Pancreas (tissue), 10 donors: ENCODE results near the gene FUT2. TPM values are rescaled to one million over a fixed set of nuclear protein-coding genes. Genes with fewer than 3 reads are reported as not detected.
A peak's percentile ranks its signal among the peaks of the same experiment; 100 is the strongest.

Experiments
- ATAC-seq, 4 donors: fragments of 200-7000 bp; cut with Tn5 transposase; one replicate each; pipeline versions ENCODE4 v1.8.0 to v1.9.1; 2020; ENCODE audit warnings: mild to moderate bottlenecking in 4 of 4, moderate library complexity in 4 of 4
- DNase-seq, 6 donors: peaks; one replicate each; pipeline ENCODE4 v3.0.0-alpha.2; 2020
- FAIRE-seq: peaks from 2 replicates; lab custom pipeline; 2012; peaks lifted over from hg19 to GRCh38; lab: Jason Lieb, UNC
- H3K27ac ChIP-seq, 4 donors: fragments of 200-600 bp; sonication (generic); 1 replicate in 3 of 4; 2 replicates in 1 of 4; pipeline versions ENCODE4 v1.5.0 to v1.8.0; 2020
- H3K27me3 ChIP-seq, 4 donors: fragments of 200-600 bp; one replicate each; pipeline ENCODE4 v1.8.0; 2021
- H3K36me3 ChIP-seq, 3 donors: fragments of 200-600 bp; sonication (generic) in 1 of 3; one replicate each; pipeline versions ENCODE4 v1.5.0 to v1.8.0; 2020 to 2021
- H3K4me1 ChIP-seq, 3 donors: fragments of 200-600 bp; one replicate each; pipeline ENCODE4 v1.8.0; 2021
- H3K4me3 ChIP-seq, 4 donors: fragments of 200-600 bp; sonication (generic) in 2 of 4; one replicate each; pipeline versions ENCODE4 v1.5.0 to v1.8.0; 2020 to 2021
- H3K9me3 ChIP-seq, 4 donors: fragments of 200-600 bp; one replicate each; pipeline ENCODE4 v1.8.0; 2021
- CTCF ChIP-seq, 4 donors: fragments of 200-600 bp; sonication (generic) in 3 of 4; IDR thresholded peaks; one replicate each; pipeline versions ENCODE4 v1.5.0 to v1.8.0; 2021; ENCODE audit warnings: antibody characterized with exemption in 4 of 4
- WGBS, 2 donors: extraction: QIAGEN DNeasy Blood & Tissue Kit; methylation state at CpG; one replicate each; pipeline ENCODE4 v1.1.7; 2013; 5-methylcytosine and 5-hydroxymethylcytosine counted together
- intact Hi-C, 3 donors: fragments of 100-400 bp; cut with DNase I; formaldehyde crosslinking; loops; one replicate each; pipeline versions ENCODE4 v1.11.1 to v1.14.2; 2022
- polyA plus RNA-seq, 2 donors: library from polyadenylated mRNA; stranded (reverse); fragments of 200-250 nt; gene quantifications; one replicate each; pipeline ENCODE4 v1.2.3, GENCODE V29; 2013
- total RNA-seq, 6 donors: library from RNA; stranded (reverse); fragmentation: NEBNext Ultra II Directional in 4 of 6; extraction: Animal tissue kit (Norgen Biotek cat#: 25700) in 4 of 6; gene quantifications; one replicate each; pipeline versions ENCODE4 v1.2.1 to v1.2.4, GENCODE V29; 2021 to 2023
- donor health status: healthy with polysubstance abuse.
- donor health status: DM: no; HTN: no; CAD: no; lungs with moderate emphysema.
- donor health status: DM: no; HTN: no; CAD: no.
- donor health status: control.
- donor health status: control.
- donor health status: Bipolar disorder and iron deficiency.
- donor health status: DM: yes; HTN: yes; CAD: no.
- donor health status: DM: no; HTN: no; CAD: no.
- donor health status: DM: no; HTN: no; CAD: no.
- donor health status: DM: yes; HTN: yes; CAD: no.

The FUT2 gene
- total and polyA plus RNA-seq, 8 donors: 3.7 to 14.5 (median 6.6) TPM

DNA sequence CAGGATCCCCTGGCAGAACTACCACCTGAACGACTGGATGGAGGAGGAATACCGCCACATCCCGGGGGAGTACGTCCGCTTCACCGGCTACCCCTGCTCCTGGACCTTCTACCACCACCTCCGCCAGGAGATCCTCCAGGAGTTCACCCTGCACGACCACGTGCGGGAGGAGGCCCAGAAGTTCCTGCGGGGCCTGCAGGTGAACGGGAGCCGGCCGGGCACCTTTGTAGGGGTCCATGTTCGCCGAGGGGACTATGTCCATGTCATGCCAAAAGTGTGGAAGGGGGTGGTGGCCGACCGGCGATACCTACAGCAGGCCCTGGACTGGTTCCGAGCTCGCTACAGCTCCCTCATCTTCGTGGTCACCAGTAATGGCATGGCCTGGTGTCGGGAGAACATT, 7.5 kb downstream of the FUT2 start:
- Histone ChIP-seq H3K9me3 (no peaks in the 10 kb centered on the region), H3K4me3 (no peak overlapping the region), H3K27ac (no peak overlapping the region), H3K27me3 (no peaks in the 10 kb centered on the region), H3K4me1 (no peaks in the 10 kb centered on the region), H3K36me3 (no peaks in the 10 kb centered on the region)
- TF ChIP-seq CTCF (IDR thresholded peaks at IDR 0.05): no peak
- intact Hi-C loops: no loop called here
- peak in 1 of 4 donors; percentile 17 for ATAC-seq
- FAIRE-seq: no peak
- 93 to 95% methylated on average over 23 of the region's 23 CpGs for WGBS, 2 donors
- no peak for DNase-seq

GRCh38 chr19:48705431-48705830, 9.7 kb downstream of the FUT2 start:
- 64 to 75% methylated on average over 2 of the region's 2 CpGs for WGBS, 2 donors
- FAIRE-seq (no peak), DNase-seq (no peak), ATAC-seq (no peak)
- TF ChIP-seq CTCF (IDR thresholded peaks at IDR 0.05): no peak
- Histone ChIP-seq H3K4me1 (no peaks in the 10 kb centered on the region), H3K4me3 (no peak overlapping the region), H3K27me3 (no peaks in the 10 kb centered on the region), H3K27ac (no peak overlapping the region), H3K36me3 (no peaks in the 10 kb centered on the region), H3K9me3 (no peaks in the 10 kb centered on the region)
- intact Hi-C loops: no loop called here

DNA sequence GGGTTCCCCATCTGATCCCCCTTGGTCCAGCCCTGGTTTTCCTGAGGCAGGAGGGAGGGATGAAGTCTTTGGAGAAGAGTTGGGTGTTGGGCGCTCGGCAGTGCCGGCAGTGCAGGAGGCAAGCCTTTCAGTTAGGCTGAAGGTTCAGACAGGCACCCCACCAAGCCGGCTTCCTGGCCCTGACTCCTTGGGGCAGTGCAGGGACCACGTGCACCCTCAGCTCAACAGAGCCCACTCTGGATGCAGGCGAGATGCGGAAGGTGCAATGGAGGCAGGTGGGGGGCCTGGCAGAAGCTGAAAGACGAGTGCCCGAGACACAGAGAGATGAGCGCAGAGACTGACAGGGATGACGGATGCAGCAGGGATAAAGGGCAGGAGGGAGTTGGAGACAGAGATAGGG, 12.7 kb downstream of the FUT2 start:
- 67 to 69% methylated on average over 11 of the region's 11 CpGs for WGBS, 2 donors
- intact Hi-C loops: no loop called here
- FAIRE-seq: no peak

DNA sequence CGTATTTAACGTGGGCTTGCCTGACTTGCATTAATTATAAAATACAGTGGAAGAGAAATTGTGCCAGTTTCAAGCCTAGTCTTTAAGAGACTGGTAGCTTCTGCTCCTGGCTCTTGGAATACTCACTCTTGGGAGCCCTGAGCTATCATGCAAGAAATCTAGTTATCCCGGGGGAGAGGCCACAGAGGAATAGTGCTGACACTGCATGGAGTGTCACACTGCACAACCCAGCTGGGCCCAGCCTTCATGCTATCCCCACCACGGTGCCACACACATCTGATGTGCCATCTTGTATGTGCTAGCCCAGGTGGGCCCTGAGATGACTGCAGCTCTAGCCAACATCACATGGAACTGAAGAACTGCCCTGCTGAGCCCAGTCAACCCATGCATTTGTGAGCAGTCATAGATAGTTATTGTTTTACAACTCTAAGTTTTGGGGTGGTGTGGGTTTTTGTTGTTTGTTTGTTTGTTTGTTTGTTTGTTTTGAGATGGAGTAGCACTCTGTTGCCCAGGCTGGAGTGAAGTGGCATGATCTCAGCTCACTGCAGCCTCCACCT, 15.4 kb downstream of the FUT2 start:
- no peak for FAIRE-seq
- no peaks in the 10 kb centered on the region for H3K36me3 ChIP-seq
- no peak overlapping the region for H3K27ac ChIP-seq
- TF ChIP-seq CTCF (IDR thresholded peaks at IDR 0.05): no peak
- no peak overlapping the region for H3K4me3 ChIP-seq
- H3K27me3 ChIP-seq: no peaks in the 10 kb centered on the region
- H3K9me3 ChIP-seq: no peaks in the 10 kb centered on the region
- no peak for DNase-seq
- H3K4me1 ChIP-seq: no peaks in the 10 kb centered on the region
- intact Hi-C loops: no loop called here
- no peak for ATAC-seq
- 91 to 96% methylated on average over 4 of the region's 4 CpGs for WGBS, 2 donors

More for the DNA sequence above, 12.7 kb downstream of the FUT2 start:
- H3K4me3 ChIP-seq: no peak overlapping the region
- no peak for TF ChIP-seq CTCF (IDR thresholded peaks at IDR 0.05)
- H3K9me3 ChIP-seq: no peaks in the 10 kb centered on the region
- no peaks in the 10 kb centered on the region for H3K4me1 ChIP-seq
- H3K27ac ChIP-seq: no peak overlapping the region
- ATAC-seq: no peak
- H3K27me3 ChIP-seq: no peaks in the 10 kb centered on the region
- DNase-seq: no peak
- no peaks in the 10 kb centered on the region for H3K36me3 ChIP-seq

DNA sequence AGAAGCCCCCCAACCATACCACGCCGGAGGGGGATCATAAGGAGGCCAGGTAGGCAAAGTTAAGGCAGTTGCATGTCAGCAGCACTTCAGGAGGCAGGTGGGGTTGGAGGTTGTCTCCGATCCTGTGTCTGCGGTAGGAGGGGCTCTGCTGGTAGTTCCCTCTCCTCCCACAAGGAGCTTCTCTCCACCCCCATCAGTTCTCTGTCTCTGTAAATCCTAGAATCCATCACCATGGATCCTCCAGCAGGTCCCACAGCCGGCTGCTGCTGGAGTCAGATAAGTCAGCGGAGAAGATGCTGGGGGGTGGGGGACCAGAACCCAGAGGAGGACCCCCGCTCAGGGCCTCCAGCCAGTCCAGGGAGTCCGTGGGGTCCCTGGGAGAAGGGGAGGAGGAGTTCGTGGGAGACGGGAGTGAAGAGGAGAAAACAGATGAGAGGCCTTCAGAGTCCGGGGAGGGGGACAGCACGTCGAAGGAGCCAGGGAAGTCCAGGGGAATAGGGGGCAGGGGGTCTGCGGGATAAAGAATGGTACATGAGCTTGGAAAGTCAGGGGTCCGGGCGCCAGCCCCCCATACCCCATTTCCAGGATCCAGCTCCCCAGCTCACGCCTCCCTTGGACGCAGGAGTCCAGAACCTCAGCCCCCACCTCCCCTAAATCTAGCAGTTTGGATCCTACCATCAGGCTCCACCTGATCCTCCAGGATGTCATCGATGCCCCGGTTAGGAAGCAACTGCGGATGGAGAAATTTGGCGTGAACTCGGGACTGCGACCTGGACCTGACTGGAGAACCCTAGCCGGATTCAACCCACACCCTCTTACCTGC, 17.5 kb downstream of the FUT2 start:
- no peak for TF ChIP-seq CTCF (IDR thresholded peaks at IDR 0.05)
- no peak for ATAC-seq
- intact Hi-C loops: no loop called here
- DNase-seq: peak in 2 of 6 donors; percentile 31 to 34
- Histone ChIP-seq H3K9me3 (no peaks in the 10 kb centered on the region), H3K27ac (peak overlapping the region in 1 of 4 donors; percentile 63), H3K27me3 (no peaks in the 10 kb centered on the region), H3K4me3 (peak overlapping the region; percentile 40 to 63 (median 46)), H3K4me1 (no peaks in the 10 kb centered on the region), H3K36me3 (no peaks in the 10 kb centered on the region)
- WGBS, 2 donors: 30 to 41% methylated on average over 24 to 25 of the region's 25 CpGs
- no peak for FAIRE-seq
